Left ventricle myocardium inferior (tissue), 1 donor: ENCODE results near the gene ALOX15B. TPM values are rescaled to one million over a fixed set of nuclear protein-coding genes. Genes with fewer than 3 reads are reported as not detected.

Experiments used
- DNase-seq: peaks from one replicate; pipeline ENCODE4 v3.0.0-alpha.2; 2020
- H3K27ac ChIP-seq: fragments of 200-600 bp; replicated peaks from 2 replicates; pipeline ENCODE4 v1.8.0; 2021
- H3K27me3 ChIP-seq: fragments of 200-600 bp; 2 replicates; pipeline ENCODE4 v1.8.0; 2021; ENCODE audit warnings: low read depth
- H3K36me3 ChIP-seq: fragments of 200-600 bp; 2 replicates; pipeline ENCODE4 v1.8.0; 2021
- H3K4me1 ChIP-seq: fragments of 200-600 bp; 2 replicates; pipeline ENCODE4 v1.8.0; 2021
- H3K4me3 ChIP-seq: fragments of 200-600 bp; 2 replicates; pipeline ENCODE4 v1.8.0; 2021; ENCODE audit warnings: mild to moderate bottlenecking, moderate library complexity
- H3K9me3 ChIP-seq: fragments of 200-600 bp; replicated peaks from 2 replicates; pipeline ENCODE4 v1.8.0; 2021
- intact Hi-C: fragments of 100-400 bp; cut with micrococcal nuclease; formaldehyde crosslinking; loops from one replicate; pipeline ENCODE4 v1.11.0; 2022
- total RNA-seq: library from RNA; stranded (reverse); fragmentation: NEBNext Ultra II Directional; extraction: Animal tissue kit (Norgen Biotek cat#: 25700); gene quantifications from one replicate; pipeline ENCODE4 v1.2.1, GENCODE V29; 2021
- TF ChIP-seq, protein P1 (sequence below): fragments of 200-600 bp; IDR thresholded peaks from 2 replicates; pipeline ENCODE4 v1.8.0; 2021; ENCODE audit warnings: antibody characterized with exemption, mild to moderate bottlenecking, borderline replicate concordance
- donor health status: DM: no; HTN: yes; CAD: no; lungs with severe emphysema.

Gene ALOX15B
- total RNA-seq, 1 donor from 2014 or later = not detected

DNA sequence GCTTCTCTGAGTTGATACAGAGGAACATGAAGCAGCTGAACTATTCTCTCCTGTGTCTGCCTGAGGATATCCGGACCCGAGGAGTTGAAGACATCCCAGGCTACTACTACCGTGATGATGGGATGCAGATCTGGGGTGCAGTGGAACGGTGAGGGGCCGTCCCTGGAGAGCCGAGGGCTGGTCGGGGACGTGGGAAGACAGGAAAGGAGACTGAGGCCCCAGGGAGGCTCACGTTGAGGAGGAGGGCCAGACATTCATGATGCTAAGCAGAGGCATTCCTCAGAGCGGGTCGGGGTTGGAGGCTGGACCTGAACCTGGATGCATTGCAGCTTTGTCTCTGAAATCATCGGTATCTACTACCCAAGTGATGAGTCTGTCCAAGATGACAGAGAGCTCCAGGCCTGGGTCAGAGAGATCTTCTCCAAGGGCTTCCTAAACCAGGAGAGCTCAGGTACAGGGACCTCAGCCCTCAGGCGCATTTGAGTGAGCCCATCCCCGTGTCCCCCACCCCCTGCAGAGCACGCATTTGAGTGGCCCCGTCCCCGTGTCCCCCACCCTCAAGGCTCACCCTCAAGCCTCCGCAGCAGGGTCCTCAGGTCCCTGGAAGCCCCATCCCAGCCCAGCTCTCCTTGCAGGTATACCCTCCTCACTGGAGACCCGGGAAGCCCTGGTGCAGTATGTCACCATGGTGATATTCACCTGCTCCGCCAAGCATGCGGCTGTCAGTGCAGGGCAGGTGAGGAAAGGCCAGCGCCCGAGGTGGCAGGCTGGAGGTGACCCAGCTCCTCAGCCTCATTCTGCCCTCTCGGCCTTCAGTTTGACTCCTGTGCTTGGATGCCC is 8.3 kb downstream of the ALOX15B start:
- Histone ChIP-seq H3K4me1 (no peaks in the 10 kb centered on the region), H3K27me3 (peaks cover 36% of the 10 kb centered on the region), H3K4me3 (no peak overlapping the region), H3K27ac (no peak overlapping the region), H3K36me3 (no peaks in the 10 kb centered on the region), H3K9me3 (no peaks in the 10 kb centered on the region)
- intact Hi-C loops = no loop called here
- no peak for DNase-seq
- TF ChIP-seq, protein P1, sequence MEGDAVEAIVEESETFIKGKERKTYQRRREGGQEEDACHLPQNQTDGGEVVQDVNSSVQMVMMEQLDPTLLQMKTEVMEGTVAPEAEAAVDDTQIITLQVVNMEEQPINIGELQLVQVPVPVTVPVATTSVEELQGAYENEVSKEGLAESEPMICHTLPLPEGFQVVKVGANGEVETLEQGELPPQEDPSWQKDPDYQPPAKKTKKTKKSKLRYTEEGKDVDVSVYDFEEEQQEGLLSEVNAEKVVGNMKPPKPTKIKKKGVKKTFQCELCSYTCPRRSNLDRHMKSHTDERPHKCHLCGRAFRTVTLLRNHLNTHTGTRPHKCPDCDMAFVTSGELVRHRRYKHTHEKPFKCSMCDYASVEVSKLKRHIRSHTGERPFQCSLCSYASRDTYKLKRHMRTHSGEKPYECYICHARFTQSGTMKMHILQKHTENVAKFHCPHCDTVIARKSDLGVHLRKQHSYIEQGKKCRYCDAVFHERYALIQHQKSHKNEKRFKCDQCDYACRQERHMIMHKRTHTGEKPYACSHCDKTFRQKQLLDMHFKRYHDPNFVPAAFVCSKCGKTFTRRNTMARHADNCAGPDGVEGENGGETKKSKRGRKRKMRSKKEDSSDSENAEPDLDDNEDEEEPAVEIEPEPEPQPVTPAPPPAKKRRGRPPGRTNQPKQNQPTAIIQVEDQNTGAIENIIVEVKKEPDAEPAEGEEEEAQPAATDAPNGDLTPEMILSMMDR = no peak

DNA sequence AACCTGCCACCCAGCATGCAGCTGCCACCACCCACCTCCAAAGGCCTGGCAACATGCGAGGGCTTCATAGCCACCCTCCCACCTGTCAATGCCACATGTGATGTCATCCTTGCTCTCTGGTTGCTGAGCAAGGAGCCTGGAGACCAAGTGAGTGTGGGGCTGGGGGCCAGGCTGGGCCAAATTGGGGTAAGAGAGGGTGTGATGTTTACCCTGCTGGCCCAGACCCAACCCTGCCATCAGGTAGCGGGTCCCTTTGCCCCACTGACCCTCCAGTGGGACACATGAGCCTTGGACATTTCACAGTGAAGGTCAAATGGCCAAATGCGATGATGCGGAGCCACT is 8.9 kb downstream of the ALOX15B start:
- Histone ChIP-seq H3K9me3 (no peaks in the 10 kb centered on the region), H3K27me3 (peaks cover 36% of the 10 kb centered on the region), H3K36me3 (no peaks in the 10 kb centered on the region), H3K4me3 (no peak overlapping the region), H3K4me1 (no peaks in the 10 kb centered on the region), H3K27ac (no peak overlapping the region)
- TF ChIP-seq, protein P1 = no peak
- DNase-seq = no peak
- intact Hi-C loops = no loop called here

DNA sequence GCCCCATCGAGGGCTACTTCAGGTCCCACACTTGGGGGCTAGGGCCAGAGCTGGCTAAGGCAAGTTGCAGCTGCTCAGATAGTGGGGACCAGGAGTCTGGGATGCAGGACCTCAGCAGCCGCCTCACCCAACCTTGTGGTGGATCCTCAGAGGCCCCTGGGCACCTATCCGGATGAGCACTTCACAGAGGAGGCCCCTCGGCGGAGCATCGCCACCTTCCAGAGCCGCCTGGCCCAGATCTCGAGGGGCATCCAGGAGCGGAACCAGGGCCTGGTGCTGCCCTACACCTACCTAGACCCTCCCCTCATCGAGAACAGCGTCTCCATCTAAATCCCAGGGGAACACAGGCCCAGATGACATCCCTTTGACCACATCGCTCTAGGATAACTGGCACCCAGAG is 9.4 kb downstream of the ALOX15B start:
- Histone ChIP-seq H3K27ac (no peak overlapping the region), H3K4me1 (no peaks in the 10 kb centered on the region), H3K4me3 (no peak overlapping the region), H3K9me3 (no peaks in the 10 kb centered on the region), H3K27me3 (peaks cover 36% of the 10 kb centered on the region), H3K36me3 (no peaks in the 10 kb centered on the region)
- intact Hi-C loops = no loop called here
- no peak for DNase-seq
- TF ChIP-seq, protein P1 = no peak

DNA sequence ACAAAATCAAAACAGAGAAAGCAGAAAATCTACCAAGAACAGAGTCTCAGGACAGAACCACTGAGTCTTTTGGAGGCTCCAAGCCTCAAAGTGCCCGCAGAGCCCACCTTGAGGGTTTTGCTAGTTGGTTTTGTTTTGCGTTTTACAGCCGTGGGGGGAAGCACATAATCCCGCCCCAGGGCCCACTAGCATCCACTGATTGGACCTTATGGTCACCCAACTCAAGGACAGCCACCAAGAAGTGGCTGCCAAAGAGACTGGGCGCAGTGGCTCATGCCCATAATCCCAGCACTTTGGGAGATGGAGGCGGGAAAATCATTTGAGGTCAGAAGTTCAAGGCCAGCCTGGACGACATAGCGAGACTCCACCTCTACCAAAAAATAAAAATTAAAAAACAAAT is 9.9 kb downstream of the ALOX15B start:
- no peak overlapping the region for H3K27ac ChIP-seq
- TF ChIP-seq, protein P1 = no peak

DNA sequence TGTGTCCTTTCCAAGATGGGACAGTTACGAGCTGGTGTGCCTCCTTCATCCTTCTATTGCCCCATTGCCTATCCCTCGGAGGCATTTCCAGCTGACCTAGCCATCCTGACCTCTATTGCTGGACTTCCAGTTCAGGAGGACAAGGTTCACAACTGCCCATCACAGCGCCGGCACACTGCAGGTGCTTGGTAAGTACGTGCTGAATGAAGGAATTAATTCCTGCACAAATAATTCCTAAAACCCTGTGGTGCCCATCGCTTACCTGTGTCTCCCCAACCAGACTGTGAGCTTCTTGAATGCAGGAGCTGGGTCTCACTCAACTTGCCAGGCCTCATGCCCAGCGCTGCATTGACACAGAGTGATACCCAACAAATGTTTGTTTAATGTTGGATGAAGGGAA is 13.0 kb downstream of the ALOX15B start:
- Histone ChIP-seq H3K27me3 (peaks cover 34% of the 10 kb centered on the region), H3K4me3 (no peak overlapping the region), H3K36me3 (no peaks in the 10 kb centered on the region), H3K4me1 (no peaks in the 10 kb centered on the region), H3K9me3 (no peaks in the 10 kb centered on the region), H3K27ac (no peak overlapping the region)
- TF ChIP-seq, protein P1 = no peak
- intact Hi-C loops = no loop called here
- no peak for DNase-seq

More for the DNA sequence above, 9.9 kb downstream of the ALOX15B start:
- H3K27me3 ChIP-seq = peaks cover 41% of the 10 kb centered on the region
- no peak for DNase-seq
- H3K36me3 ChIP-seq = no peaks in the 10 kb centered on the region
- H3K9me3 ChIP-seq = no peaks in the 10 kb centered on the region
- intact Hi-C loops = no loop called here
- no peak overlapping the region for H3K4me3 ChIP-seq
- H3K4me1 ChIP-seq = no peaks in the 10 kb centered on the region
